Activated T-cell treated with anti-CD3 and anti-CD28 coated beads for 48 hours (primary cell): Measurements from ENCODE around the gene HEATR9.

Source experiments
- DNase-seq: peaks from one replicate; pipeline ENCODE4 v3.0.0-alpha.2; 2020; ENCODE audit warnings: low read depth

Gene HEATR9

GRCh38 chr17:35808240-35808961 lies 60.3 kb downstream of the HEATR9 start:
- no peak for DNase-seq

- DNase-seq: no peak
Observed at GRCh38 chr17:35807371-35808144, 61.1 kb downstream of the HEATR9 start.
